C4-2B (cell line): ENCODE measurements around the gene OCEL1.

Experiments used
- H3K27ac ChIP-seq: fragments of 450-650 bp; 2 replicates; pipeline ENCODE4 v1.5.1; 2017
- ZFX ChIP-seq: fragments of 450-650 bp; IDR thresholded peaks from 2 replicates; pipeline ENCODE4 v1.6.1; 2017
- TF ChIP-seq, protein P1 (sequence below): fragments of 450-650 bp; conservative IDR thresholded peaks from 2 replicates; pipeline ENCODE4 v1.5.1; 2017; ENCODE audit warnings: mild to moderate bottlenecking

The OCEL1 gene

DNA sequence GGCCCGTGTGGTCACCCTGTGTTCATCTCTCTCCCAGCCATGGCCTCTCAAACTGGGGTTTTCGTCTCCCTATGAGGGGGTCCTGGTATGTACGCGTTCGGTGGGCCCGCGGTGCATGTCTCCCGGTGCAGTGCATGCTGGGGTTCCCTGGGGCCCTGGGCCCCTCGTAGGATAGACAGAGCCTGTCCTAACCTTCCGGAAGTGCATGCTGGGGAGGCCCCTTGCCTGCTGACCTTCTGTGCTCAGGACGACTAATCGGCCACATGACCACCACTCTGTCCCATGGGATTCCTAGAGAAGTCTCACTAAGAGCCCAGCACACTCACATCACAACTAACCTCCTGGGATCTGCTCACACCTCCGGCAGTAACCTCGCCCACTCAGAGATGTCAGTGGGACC is 15.7 kb upstream of the OCEL1 start:
- TF ChIP-seq, protein P1, sequence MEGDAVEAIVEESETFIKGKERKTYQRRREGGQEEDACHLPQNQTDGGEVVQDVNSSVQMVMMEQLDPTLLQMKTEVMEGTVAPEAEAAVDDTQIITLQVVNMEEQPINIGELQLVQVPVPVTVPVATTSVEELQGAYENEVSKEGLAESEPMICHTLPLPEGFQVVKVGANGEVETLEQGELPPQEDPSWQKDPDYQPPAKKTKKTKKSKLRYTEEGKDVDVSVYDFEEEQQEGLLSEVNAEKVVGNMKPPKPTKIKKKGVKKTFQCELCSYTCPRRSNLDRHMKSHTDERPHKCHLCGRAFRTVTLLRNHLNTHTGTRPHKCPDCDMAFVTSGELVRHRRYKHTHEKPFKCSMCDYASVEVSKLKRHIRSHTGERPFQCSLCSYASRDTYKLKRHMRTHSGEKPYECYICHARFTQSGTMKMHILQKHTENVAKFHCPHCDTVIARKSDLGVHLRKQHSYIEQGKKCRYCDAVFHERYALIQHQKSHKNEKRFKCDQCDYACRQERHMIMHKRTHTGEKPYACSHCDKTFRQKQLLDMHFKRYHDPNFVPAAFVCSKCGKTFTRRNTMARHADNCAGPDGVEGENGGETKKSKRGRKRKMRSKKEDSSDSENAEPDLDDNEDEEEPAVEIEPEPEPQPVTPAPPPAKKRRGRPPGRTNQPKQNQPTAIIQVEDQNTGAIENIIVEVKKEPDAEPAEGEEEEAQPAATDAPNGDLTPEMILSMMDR: no peak
- no peak for TF ChIP-seq ZFX

GRCh38 chr19:17211547-17212446 is 14.2 kb upstream of the OCEL1 start:
- TF ChIP-seq ZFX: no peak
- TF ChIP-seq, protein P1: no peak
- H3K27ac ChIP-seq: no peak overlapping the region

More for the DNA sequence above, 15.7 kb upstream of the OCEL1 start:
- H3K27ac ChIP-seq: no peak overlapping the region

GRCh38 chr19:17213334-17213733 is 12.7 kb upstream of the OCEL1 start:
- TF ChIP-seq ZFX: no peak
- TF ChIP-seq, protein P1: no peak
- H3K27ac ChIP-seq: no peak overlapping the region

DNA sequence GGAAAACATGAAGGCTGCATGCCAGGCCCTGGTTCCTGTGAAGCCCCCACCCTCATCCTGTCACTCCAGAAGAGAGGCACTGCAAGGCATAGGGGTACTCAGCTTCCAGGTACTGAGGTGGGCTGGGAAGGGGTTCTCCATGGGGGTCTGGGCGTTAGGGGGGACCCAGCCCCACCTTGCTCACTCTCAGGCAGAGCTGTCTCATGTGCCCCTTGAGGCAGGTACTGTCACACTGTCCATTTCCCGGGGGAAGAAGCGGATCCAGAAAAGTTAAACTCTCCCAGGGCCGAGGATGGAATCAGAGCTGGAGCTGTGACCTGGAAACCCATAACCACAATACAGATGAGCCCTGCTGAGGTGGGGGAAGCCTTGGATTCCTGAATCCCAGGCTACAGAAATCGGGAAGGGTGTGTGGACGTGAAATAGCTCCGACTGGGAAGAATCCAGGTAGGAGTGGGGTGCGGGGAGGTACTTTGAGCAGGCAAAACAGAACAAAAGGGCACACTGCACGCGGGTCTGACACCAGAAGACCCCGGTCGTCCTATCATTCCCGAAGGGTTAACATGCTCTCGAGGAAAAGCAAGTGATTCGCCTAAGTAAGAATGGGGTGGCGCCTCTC is 11.4 kb upstream of the OCEL1 start:
- H3K27ac ChIP-seq: peak overlapping the region; percentile 80
- no peak for TF ChIP-seq ZFX
- TF ChIP-seq, protein P1: no peak

DNA sequence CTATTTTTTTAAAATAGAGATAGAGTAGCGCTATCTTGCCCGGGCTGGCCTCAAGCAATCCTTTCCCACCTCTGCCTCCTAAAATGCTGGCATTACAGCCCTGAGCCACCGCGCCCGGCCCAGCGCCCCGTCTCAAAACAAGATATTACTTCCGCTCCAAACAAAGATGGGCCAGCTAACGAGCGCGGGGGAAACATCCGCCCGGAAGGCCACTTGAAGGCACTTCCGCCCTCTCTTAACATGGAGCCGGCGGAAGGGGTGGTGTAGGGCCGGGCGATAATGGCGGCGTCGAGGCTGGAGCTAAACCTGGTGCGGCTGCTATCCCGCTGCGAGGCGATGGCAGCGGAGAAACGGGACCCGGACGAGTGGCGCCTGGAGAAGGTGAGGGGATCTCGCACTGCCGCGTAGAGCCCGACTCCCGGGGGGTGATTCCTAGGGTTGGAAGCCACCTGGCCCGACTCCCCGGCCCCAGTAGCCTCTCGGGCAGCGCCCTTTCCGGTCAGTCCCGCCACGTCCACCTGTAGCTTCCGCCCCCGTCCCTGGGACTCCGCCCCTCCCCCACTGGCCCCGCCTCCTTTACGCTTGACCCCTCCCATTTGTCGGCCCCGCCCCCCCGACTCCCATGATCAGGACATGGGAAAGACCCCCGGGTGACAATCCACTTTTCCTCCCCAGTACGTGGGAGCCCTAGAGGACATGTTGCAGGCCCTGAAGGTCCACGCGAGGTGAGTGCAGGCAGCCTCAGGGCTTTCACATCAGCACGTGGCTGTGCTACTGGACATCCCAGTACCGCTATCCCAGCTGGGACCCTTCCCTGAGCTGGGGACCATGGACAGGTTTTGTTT is 10.7 kb upstream of the OCEL1 start, which contains the start of gene USE1:
Gene USE1 (plus strand): TSS at position 231 of the 845 bp plus-strand sequence. CDS start 49 bp downstream, at position 280.
- no peak for TF ChIP-seq ZFX
- TF ChIP-seq, protein P1: no peak
- H3K27ac ChIP-seq: peak within 1 kb of the TSS; percentile 80

GRCh38 chr19:17216058-17216670 is 9.9 kb upstream of the OCEL1 start:
- TF ChIP-seq, protein P1: no peak
- TF ChIP-seq ZFX: no peak
- peak overlapping the region; percentile 80 for H3K27ac ChIP-seq
